ENCODE data around the gene PRSS21.

The PRSS21 gene

GRCh38 chr16:2795395-2796143 lies 21.5 kb upstream of the PRSS21 start:
- no peaks in the 10 kb centered on the region for H3K9me3 ChIP-seq (ENCODE audit: insufficient read depth, low read depth, low read length)
- no peaks in the 10 kb centered on the region; the same call in 1 of the 2 replicates for H3K27me3 ChIP-seq (ENCODE audit: insufficient read depth, low read length)
- no peaks in the 10 kb centered on the region for H3K4me1 ChIP-seq (ENCODE audit: insufficient read depth, low read length)
- H3K9ac ChIP-seq (ENCODE audit: low read depth, low read length) = no peak overlapping the region
- H3K36me3 ChIP-seq (ENCODE audit: insufficient read depth, low read length) = no peaks in the 10 kb centered on the region
- WGBS = 90% methylated on average over 6 of the region's 7 CpGs
- H3K4me3 ChIP-seq (ENCODE audit: low read length) = no peak overlapping the region
- no peak overlapping the region for H3K27ac ChIP-seq (ENCODE audit: low read depth, low read length)

- 96% methylated on average over 39 of the region's 39 CpGs for WGBS
- Histone ChIP-seq H3K36me3 (ENCODE audit: insufficient read depth, low read length) (no peaks in the 10 kb centered on the region), H3K9me3 (ENCODE audit: insufficient read depth, low read depth, low read length) (0 out of 2 replicates have a peak, but pooled peaks cover 10% of the 10 kb centered on the region), H3K27me3 (ENCODE audit: insufficient read depth, low read length) (no peaks in the 10 kb centered on the region; the same call in 1 of the 2 replicates), H3K9ac (ENCODE audit: low read depth, low read length) (no peak overlapping the region), H3K4me3 (ENCODE audit: low read length) (no peak overlapping the region), H3K27ac (ENCODE audit: low read depth, low read length) (no peak overlapping the region), H3K4me1 (ENCODE audit: insufficient read depth, low read length) (no peaks in the 10 kb centered on the region)
Observed at GRCh38 chr16:2798723-2799204, 18.3 kb upstream of the PRSS21 start.

GRCh38 chr16:2799205-2799858 lies 17.7 kb upstream of the PRSS21 start:
- H3K9me3 ChIP-seq (ENCODE audit: insufficient read depth, low read depth, low read length) = peaks cover 12% of the 10 kb centered on the region; the same call in 1 of the 2 replicates
- H3K27me3 ChIP-seq (ENCODE audit: insufficient read depth, low read length) = no peaks in the 10 kb centered on the region; the same call in 1 of the 2 replicates
- no peak overlapping the region for H3K9ac ChIP-seq (ENCODE audit: low read depth, low read length)
- no peak overlapping the region for H3K4me3 ChIP-seq (ENCODE audit: low read length)
- H3K36me3 ChIP-seq (ENCODE audit: insufficient read depth, low read length) = no peaks in the 10 kb centered on the region
- no peak overlapping the region for H3K27ac ChIP-seq (ENCODE audit: low read depth, low read length)
- WGBS = 92% methylated on average over 20 of the region's 21 CpGs
- no peaks in the 10 kb centered on the region for H3K4me1 ChIP-seq (ENCODE audit: insufficient read depth, low read length)

- H3K9ac ChIP-seq (ENCODE audit: low read depth, low read length) = no peak overlapping the region
- H3K27ac ChIP-seq (ENCODE audit: low read depth, low read length) = no peak overlapping the region
- H3K27me3 ChIP-seq (ENCODE audit: insufficient read depth, low read length) = no peaks in the 10 kb centered on the region; the same call in 1 of the 2 replicates
- peaks cover 14% of the 10 kb centered on the region; the same call in 1 of the 2 replicates for H3K9me3 ChIP-seq (ENCODE audit: insufficient read depth, low read depth, low read length)
- no peaks in the 10 kb centered on the region for H3K4me1 ChIP-seq (ENCODE audit: insufficient read depth, low read length)
- H3K4me3 ChIP-seq (ENCODE audit: low read length) = no peak overlapping the region
- 89% methylated on average over 1 of the region's 1 CpG for WGBS
- H3K36me3 ChIP-seq (ENCODE audit: insufficient read depth, low read length) = no peaks in the 10 kb centered on the region
Observed at GRCh38 chr16:2799859-2800226, 17.2 kb upstream of the PRSS21 start.

- no peak overlapping the region for H3K27ac ChIP-seq (ENCODE audit: low read depth, low read length)
- H3K9me3 ChIP-seq (ENCODE audit: insufficient read depth, low read depth, low read length) = peaks cover 14% of the 10 kb centered on the region; the same call in 1 of the 2 replicates
- no peak overlapping the region for H3K4me3 ChIP-seq (ENCODE audit: low read length)
- no peak overlapping the region for H3K9ac ChIP-seq (ENCODE audit: low read depth, low read length)
- H3K4me1 ChIP-seq (ENCODE audit: insufficient read depth, low read length) = no peaks in the 10 kb centered on the region
- 85% methylated on average over 3 of the region's 3 CpGs for WGBS
- no peaks in the 10 kb centered on the region for H3K27me3 ChIP-seq (ENCODE audit: insufficient read depth, low read length)
- no peaks in the 10 kb centered on the region for H3K36me3 ChIP-seq (ENCODE audit: insufficient read depth, low read length)
Observed at GRCh38 chr16:2803545-2804195, 13.4 kb upstream of the PRSS21 start.

- 92% methylated on average over 4 of the region's 4 CpGs for WGBS
- Histone ChIP-seq H3K9ac (ENCODE audit: low read depth, low read length) (no peak overlapping the region), H3K27ac (ENCODE audit: low read depth, low read length) (no peak overlapping the region), H3K4me3 (ENCODE audit: low read length) (no peak overlapping the region), H3K27me3 (ENCODE audit: insufficient read depth, low read length) (no peaks in the 10 kb centered on the region), H3K36me3 (ENCODE audit: insufficient read depth, low read length) (no peaks in the 10 kb centered on the region), H3K9me3 (ENCODE audit: insufficient read depth, low read depth, low read length) (peaks cover 14% of the 10 kb centered on the region; the same call in 1 of the 2 replicates), H3K4me1 (ENCODE audit: insufficient read depth, low read length) (no peaks in the 10 kb centered on the region)
Observed at GRCh38 chr16:2804728-2805127, 12.3 kb upstream of the PRSS21 start.

GRCh38 chr16:2806286-2806685 lies 10.8 kb upstream of the PRSS21 start:
- no peak overlapping the region for H3K9ac ChIP-seq (ENCODE audit: low read depth, low read length)
- 81% methylated on average over 5 of the region's 5 CpGs for WGBS
- H3K9me3 ChIP-seq (ENCODE audit: insufficient read depth, low read depth, low read length) = peaks cover 14% of the 10 kb centered on the region; the same call in 1 of the 2 replicates
- 0 out of 2 replicates have a peak, but pooled peaks cover 2% of the 10 kb centered on the region for H3K27me3 ChIP-seq (ENCODE audit: insufficient read depth, low read length)
- H3K4me1 ChIP-seq (ENCODE audit: insufficient read depth, low read length) = no peaks in the 10 kb centered on the region
- no peaks in the 10 kb centered on the region for H3K36me3 ChIP-seq (ENCODE audit: insufficient read depth, low read length)
- no peak overlapping the region for H3K27ac ChIP-seq (ENCODE audit: low read depth, low read length)
- no peak overlapping the region for H3K4me3 ChIP-seq (ENCODE audit: low read length)

- Histone ChIP-seq H3K36me3 (ENCODE audit: insufficient read depth, low read length) (no peaks in the 10 kb centered on the region), H3K27ac (ENCODE audit: low read depth, low read length) (no peak overlapping the region), H3K9me3 (ENCODE audit: insufficient read depth, low read depth, low read length) (peaks cover 10% of the 10 kb centered on the region; the same call in 1 of the 2 replicates), H3K4me3 (ENCODE audit: low read length) (no peak overlapping the region), H3K9ac (ENCODE audit: low read depth, low read length) (no peak overlapping the region), H3K4me1 (ENCODE audit: insufficient read depth, low read length) (no peaks in the 10 kb centered on the region), H3K27me3 (ENCODE audit: insufficient read depth, low read length) (0 out of 2 replicates have a peak, but pooled peaks cover 2% of the 10 kb centered on the region)
- 93% methylated on average over 7 of the region's 7 CpGs for WGBS
Observed at GRCh38 chr16:2808181-2808580, 8.9 kb upstream of the PRSS21 start.

- H3K27ac ChIP-seq (ENCODE audit: low read depth, low read length) = no peak overlapping the region
- H3K9ac ChIP-seq (ENCODE audit: low read depth, low read length) = no peak overlapping the region
- no peaks in the 10 kb centered on the region for H3K4me1 ChIP-seq (ENCODE audit: insufficient read depth, low read length)
- no peaks in the 10 kb centered on the region for H3K36me3 ChIP-seq (ENCODE audit: insufficient read depth, low read length)
- no peak overlapping the region for H3K4me3 ChIP-seq (ENCODE audit: low read length)
- WGBS = 86% methylated on average over 2 of the region's 3 CpGs
- H3K27me3 ChIP-seq (ENCODE audit: insufficient read depth, low read length) = 0 out of 2 replicates have a peak, but pooled peaks cover 2% of the 10 kb centered on the region
- H3K9me3 ChIP-seq (ENCODE audit: insufficient read depth, low read depth, low read length) = peaks cover 2% of the 10 kb centered on the region; the same call in 1 of the 2 replicates
Observed at GRCh38 chr16:2809149-2809760, 7.8 kb upstream of the PRSS21 start.

- H3K4me1 ChIP-seq (ENCODE audit: insufficient read depth, low read length) = no peaks in the 10 kb centered on the region
- H3K9me3 ChIP-seq (ENCODE audit: insufficient read depth, low read depth, low read length) = no peaks in the 10 kb centered on the region
- 0 out of 2 replicates have a peak, but pooled peaks cover 2% of the 10 kb centered on the region for H3K27me3 ChIP-seq (ENCODE audit: insufficient read depth, low read length)
- WGBS = 88% methylated on average over 6 of the region's 6 CpGs
- H3K36me3 ChIP-seq (ENCODE audit: insufficient read depth, low read length) = no peaks in the 10 kb centered on the region
- H3K4me3 ChIP-seq (ENCODE audit: low read length) = no peak overlapping the region
- no peak overlapping the region for H3K27ac ChIP-seq (ENCODE audit: low read depth, low read length)
- H3K9ac ChIP-seq (ENCODE audit: low read depth, low read length) = no peak overlapping the region
Observed at GRCh38 chr16:2810651-2811050, 6.4 kb upstream of the PRSS21 start.
